ENCODE results near the gene DMRTB1.

GRCh38 chr1:53510215-53510614 is 51.0 kb downstream of the DMRTB1 start:
- no peak for TF ChIP-seq YY1 (IDR thresholded peaks at IDR 0.05; ENCODE audit: insufficient read depth, insufficient read length)
- TF ChIP-seq SUZ12 (IDR thresholded peaks at IDR 0.05; ENCODE audit: extremely low read depth, insufficient read depth, insufficient read length) = no peak
